Epidermal melanocyte (primary cell): Measurements from ENCODE around the gene USP37.

Source experiments
- DNase-seq: peaks from one replicate; pipeline ENCODE4 v3.0.0; 2011; ENCODE audit warnings: low spot score; ENCODE audit not compliant: insufficient read length

USP37 gene

DNA sequence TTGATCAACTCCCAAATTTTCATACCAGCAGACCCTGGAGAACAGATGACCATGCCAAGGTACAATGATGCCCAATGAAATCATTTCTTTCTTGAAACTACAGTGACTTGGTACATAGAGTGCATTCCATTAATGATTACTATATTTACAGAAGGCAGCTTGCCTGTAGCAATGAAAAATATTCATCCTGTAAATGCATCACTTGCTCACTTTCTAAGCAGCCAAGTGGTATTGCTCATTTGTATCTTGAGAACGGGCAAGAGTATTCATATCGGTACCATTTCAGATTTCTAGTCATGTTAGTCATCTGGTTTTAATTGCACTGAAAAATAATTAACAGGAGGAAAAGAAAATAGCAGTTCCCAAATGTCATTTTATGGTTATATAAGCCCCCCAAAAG is 89.6 kb downstream of the USP37 start:
- no peak for DNase-seq

DNA sequence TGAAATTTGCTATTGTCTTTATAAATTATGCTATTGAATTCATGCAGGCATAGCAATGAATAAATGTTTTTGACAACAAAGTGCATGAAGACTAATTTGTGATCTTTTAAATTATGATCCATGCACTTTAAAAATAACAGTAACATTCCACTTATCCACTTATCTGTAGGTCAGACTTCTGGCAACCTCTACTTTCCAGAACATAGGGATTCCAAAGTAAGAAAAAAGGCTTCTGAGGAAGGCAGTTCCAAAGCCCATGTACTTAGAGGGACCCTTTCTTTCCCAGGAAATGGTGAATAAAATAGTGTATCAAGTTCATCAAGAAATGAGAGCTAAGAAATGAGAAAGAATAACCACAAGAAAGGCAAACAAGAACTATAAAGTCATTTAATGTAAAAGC is 90.9 kb downstream of the USP37 start:
- no peak for DNase-seq

DNA sequence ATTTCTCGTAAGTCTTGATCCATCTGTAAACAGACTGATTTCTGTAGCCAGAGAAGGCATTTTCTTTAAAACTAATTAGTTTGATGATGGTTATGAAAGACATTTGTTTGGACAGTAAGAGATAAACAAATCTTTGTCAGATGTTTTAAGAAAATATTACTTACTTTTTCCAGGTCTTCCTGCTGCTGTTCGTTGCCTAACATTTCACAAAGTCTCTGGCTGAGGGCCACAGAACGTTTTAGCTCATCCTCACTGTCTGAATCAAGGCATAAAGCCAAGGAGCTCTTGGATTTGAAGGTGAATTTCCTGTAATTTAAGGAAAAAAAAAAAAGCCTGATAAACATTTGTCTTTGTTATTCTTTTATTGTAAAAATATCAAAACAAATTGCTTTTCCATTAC is 91.5 kb downstream of the USP37 start:
- DNase-seq, result no peak

DNA sequence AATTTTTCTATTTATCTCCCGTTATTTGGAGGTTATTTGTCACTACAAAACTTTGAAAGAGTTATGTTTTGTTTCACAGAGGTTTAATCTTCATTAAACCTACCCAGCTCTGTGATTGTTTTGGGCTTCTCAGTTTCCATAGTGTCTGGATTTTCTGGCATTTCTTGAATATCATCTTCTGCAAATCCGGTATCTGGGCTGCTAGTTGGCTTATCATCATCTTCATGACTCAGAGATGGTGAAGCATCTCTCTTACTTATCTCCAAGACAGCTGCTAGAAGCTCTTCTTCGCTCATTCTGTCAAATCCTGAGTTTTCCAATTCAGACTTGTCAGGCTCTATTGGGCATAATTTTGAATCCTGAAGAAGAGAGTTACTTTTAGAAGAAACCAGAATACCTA is 93.6 kb downstream of the USP37 start:
- no peak for DNase-seq

DNA sequence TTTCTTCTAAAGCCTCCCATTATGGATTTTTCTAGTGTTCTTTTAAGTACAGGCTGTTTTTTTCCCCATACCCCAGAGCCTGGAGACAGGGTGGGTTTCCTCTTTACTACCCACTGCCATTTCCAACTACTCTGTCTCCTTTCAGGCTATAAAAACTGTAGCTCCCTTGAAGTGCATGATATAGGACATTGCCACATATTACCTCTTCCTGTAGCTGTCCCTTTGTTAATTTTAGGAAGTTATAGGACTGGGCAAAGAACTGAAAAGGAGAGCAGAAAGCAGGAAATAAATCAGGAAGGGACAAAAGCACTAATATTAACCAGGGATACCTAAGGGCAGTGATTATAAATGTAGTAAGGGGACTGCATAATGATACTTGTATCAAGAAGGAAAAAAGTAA is 95.2 kb downstream of the USP37 start:
- no peak for DNase-seq

GRCh38 chr2:218471982-218472381 is 96.2 kb downstream of the USP37 start:
- DNase-seq, result no peak

DNA sequence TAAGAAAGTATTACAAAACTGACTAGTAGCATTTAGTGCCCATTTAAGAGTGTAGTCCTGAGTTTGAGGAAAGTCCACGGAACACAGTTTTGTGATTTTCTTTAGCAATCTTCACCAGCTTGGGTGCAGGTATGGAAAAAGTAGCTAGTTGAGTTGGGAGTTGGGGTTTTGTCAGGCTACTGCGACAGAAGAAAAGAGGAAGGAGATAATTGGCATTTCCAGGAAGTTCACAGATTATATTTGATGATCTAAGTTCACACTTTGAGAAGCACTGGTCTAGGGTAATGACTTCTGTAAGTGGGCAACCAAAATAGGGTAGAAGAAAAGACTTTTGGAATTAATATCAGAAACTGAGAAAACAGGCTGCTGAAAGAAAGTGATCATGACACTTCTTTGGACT is 97.1 kb downstream of the USP37 start:
- DNase-seq, result no peak

DNA sequence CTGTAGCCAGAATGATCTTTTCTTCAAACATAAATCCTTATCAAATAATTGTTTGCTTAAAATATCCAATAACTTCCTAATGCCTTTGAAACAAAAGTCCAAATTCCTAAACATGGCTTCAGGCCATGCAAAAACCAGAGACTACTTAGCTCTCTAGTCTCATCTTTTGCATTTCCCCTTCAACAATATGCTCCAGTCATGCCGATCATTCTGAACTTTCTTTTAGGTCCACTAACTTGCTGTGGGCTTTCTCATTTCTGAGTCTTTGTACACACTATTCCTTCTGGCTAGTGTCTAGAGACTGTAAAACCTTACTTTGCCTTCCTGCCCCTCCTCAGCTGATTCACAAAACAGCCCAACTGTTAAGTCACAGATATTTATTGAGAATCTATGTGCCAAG is 97.7 kb downstream of the USP37 start:
- DNase-seq, result no peak

GRCh38 chr2:218465987-218466633 is 102.0 kb downstream of the USP37 start:
- DNase-seq, result no peak

GRCh38 chr2:218458598-218458997 is 109.6 kb downstream of the USP37 start:
- DNase-seq, result no peak

DNA sequence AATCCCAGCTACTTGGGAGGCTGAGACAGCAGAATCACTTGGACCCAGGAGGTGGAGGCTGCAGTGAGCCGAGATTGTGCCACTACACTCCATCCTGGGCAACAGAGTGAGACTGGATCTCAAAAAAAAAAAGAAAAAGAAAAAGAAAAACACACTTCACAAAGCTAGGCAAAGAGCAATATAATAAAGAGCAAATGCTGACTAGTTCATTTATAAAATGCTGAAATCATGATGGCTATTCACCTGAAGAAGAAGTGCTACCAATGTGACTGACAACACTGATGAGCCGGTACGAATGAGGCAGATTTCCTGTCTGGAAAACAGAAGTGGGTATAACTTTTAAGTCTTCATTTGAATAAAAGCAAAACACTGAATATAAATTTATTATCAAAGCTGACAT is 111.3 kb downstream of the USP37 start:
- no peak for DNase-seq

- no peak for DNase-seq
Observed at GRCh38 chr2:218452079-218452478, 116.1 kb downstream of the USP37 start.

DNA sequence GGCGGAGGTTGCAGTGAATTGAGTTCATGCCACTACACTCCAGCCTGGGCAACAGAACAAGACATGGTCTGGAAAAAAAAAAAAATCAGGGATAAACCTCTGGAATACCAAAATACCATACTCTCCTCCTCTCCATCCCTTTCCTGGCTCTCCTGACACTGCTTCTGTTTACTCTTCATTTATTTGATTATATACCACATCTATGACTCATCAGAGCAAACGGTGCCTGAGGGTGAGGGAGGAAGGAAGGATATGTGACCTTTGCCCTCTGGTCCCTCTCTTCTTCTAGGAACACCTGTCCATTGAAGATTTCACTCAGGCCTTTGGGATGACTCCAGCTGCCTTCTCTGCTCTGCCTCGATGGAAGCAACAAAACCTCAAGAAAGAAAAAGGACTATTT is 119.2 kb downstream of the USP37 start:
- DNase-seq, result no peak

DNA sequence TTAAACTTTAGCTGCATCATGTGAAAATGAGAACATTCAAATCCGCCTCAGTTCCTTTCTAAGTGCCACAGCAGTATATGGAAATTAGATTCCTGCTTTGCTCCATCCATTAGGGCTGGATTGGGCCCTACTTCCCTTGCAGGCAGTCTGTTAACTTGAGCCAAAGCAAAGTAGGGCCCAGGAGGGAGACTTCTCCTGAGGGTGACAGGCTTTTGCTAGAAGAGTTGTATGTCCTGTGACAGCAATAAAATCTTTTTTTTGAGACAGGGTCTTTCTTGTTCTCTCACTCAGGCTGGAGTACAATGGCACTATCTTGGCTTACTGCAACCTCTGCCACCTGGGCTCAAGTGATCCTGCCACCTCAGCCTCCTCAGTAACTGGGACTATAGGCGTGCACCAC is 121.1 kb downstream of the USP37 start:
- no peak for DNase-seq

GRCh38 chr2:218446547-218446946 is 121.6 kb downstream of the USP37 start:
- no peak for DNase-seq

GRCh38 chr2:218445602-218446001 is 122.5 kb downstream of the USP37 start:
- DNase-seq, result no peak

DNA sequence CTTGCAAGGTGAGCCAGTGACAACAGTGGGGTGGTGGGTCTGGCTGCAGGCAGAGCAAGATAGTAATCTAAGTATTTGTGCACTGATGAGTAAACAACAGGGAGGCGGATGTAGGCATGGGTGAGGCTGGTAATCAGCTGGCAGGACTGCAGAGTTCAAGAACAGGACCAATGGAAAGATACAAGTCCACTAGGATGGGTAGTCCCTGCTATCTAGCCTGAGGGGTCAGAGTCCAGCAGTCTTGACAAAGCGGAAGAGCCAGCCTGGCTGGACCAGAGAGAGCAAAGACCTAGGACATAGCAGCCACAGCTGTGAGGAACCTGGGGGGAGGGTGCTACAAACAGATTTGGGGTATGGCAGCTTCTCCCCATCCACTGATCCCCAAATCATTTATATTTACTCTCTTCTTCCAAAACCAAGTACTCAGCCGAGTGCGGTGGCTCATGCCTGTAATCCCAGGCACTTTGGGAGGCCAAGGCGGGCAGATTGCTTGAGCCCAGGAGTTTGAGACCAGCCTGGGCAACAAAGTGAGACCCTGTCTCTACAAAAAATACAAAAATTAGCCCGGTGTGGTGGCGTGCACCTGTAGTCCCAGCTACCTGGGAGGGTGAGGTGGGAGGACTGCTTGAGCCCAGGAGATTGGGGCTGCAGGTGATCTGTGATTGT is 123.3 kb downstream of the USP37 start:
- no peak for DNase-seq

DNA sequence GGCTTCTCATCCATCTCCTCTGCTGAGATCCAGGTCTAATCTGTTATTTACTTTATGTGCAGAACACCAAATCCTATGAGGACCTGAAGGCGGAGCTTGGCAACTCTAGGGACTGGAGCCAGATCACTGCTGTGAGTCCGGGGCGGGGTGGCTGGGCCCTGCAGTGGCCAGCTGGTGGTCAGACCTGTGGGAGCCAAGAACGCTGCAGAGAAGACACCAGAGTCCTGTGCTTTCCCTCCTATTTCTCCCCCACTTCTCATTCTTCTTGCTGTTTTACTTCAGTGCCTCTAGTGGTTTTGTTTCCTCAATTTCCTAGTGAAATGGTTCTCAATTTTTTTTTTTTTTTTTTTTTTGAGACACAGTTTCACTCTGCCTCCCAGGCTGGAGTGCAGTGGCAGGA is 129.6 kb downstream of the USP37 start:
- DNase-seq, result no peak

DNA sequence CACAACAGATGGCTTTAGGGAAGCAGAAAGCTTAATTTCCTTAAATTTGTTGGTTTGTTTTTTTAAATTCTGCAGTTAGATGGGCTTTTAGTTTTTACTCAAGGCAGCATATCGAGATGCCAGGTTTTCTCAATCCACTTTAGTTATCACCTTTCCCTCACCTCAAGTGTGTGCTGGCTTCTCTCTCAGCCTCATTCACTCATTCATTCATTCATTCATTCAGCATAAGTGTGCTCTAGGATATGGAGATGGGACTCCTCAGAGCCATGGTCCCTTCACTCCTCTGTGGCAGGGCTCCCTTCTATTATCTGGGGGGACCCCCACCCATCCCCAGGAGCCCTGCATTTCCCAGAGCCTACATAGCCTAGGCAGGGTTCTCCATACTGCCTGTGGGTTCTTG is 130.2 kb downstream of the USP37 start:
- no peak for DNase-seq

- DNase-seq, result no peak
Observed at GRCh38 chr2:218436992-218437391, 131.2 kb downstream of the USP37 start.

GRCh38 chr2:218435003-218435982 is 132.9 kb downstream of the USP37 start:
- DNase-seq, result no peak

DNA sequence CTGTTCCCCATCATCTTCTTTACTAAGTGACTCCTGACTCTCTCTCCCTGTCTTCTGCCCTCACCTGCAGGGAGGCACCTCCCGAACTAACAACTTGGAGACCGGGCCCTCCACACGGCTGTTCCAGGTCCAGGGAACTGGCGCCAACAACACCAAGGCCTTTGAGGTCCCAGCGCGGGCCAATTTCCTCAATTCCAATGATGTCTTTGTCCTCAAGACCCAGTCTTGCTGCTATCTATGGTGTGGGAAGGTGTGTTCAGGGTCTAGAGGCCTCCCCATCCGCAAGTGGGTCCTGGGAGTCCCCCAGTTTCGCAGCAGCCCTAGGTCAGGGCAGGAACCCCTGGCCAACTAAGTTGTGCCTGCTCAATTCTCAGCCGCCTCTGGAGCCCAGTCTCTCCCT is 133.7 kb downstream of the USP37 start:
- no peak for DNase-seq
